ENCODE results near the gene FOXK1. TPM values are rescaled to one million over a fixed set of nuclear protein-coding genes. Genes with fewer than 3 reads are reported as not detected.

Gene FOXK1
- total RNA-seq, 2 donors from 2014 or later = 36.9 to 43.4 TPM

- Histone ChIP-seq H3K4me3 (ENCODE audit: low read length) (no peak overlapping the region), H3K27me3 (ENCODE audit: control insufficient read depth, insufficient read depth, low read length, poor library complexity, severe bottlenecking) (no peaks in the 10 kb centered on the region), H3K9ac (ENCODE audit: extremely low read depth, low read length, poor library complexity, severe bottlenecking) (no peak overlapping the region), H3K36me3 (ENCODE audit: control insufficient read depth, insufficient read depth, low read length) (no peaks in the 10 kb centered on the region), H3K4me1 (ENCODE audit: control insufficient read depth, insufficient read depth, low read length) (no peaks in the 10 kb centered on the region), H3K9me3 (ENCODE audit: control insufficient read depth, low read length) (no peaks in the 10 kb centered on the region), H3K27ac (ENCODE audit: low read depth, low read length) (no peak overlapping the region)
- Mint-ChIP-seq H3K9me3 (no peaks in the 10 kb centered on the region), H3K36me3 (ENCODE audit: low read depth) (peaks cover 10% of the 10 kb centered on the region), H3K27ac (no peak overlapping the region), H3K27me3 (ENCODE audit: insufficient read depth) (no peaks in the 10 kb centered on the region), H3K4me1 (peaks cover 4% of the 10 kb centered on the region), H3K4me3 (no peak overlapping the region)
- no peak for DNase-seq
- no peak for TF ChIP-seq CTCF (conservative IDR thresholded peaks at IDR 0.05)
- 100% methylated on average over 1 to 2 of the region's 2 CpGs for WGBS, 2 experiments (ENCODE audit: insufficient coverage in 1 of 2, insufficient read length in 1 of 2)
Measured at GRCh38 chr7:4693152-4693551, 11.1 kb downstream of the FOXK1 start.

GRCh38 chr7:4693749-4694148 lies 11.7 kb downstream of the FOXK1 start:
- no peaks in the 10 kb centered on the region for H3K9me3 Mint-ChIP-seq
- H3K27ac ChIP-seq (ENCODE audit: low read depth, low read length) = no peak overlapping the region
- peaks cover 7% of the 10 kb centered on the region for H3K36me3 Mint-ChIP-seq (ENCODE audit: low read depth)
- DNase-seq = no peak
- WGBS, 2 experiments (ENCODE audit: insufficient coverage in 1 of 2, insufficient read length in 1 of 2) = 91 to 94% methylated on average over 2 of the region's 2 CpGs
- H3K27me3 ChIP-seq (ENCODE audit: control insufficient read depth, insufficient read depth, low read length, poor library complexity, severe bottlenecking) = no peaks in the 10 kb centered on the region
- TF ChIP-seq CTCF (conservative IDR thresholded peaks at IDR 0.05) = no peak
- H3K9ac ChIP-seq (ENCODE audit: extremely low read depth, low read length, poor library complexity, severe bottlenecking) = no peak overlapping the region
- no peak overlapping the region for H3K4me3 ChIP-seq (ENCODE audit: low read length)
- H3K27me3 Mint-ChIP-seq (ENCODE audit: insufficient read depth) = no peaks in the 10 kb centered on the region
- no peaks in the 10 kb centered on the region for H3K9me3 ChIP-seq (ENCODE audit: control insufficient read depth, low read length)
- no peak overlapping the region for H3K4me3 Mint-ChIP-seq
- H3K36me3 ChIP-seq (ENCODE audit: control insufficient read depth, insufficient read depth, low read length) = no peaks in the 10 kb centered on the region
- H3K27ac Mint-ChIP-seq = peak overlapping the region; percentile 58
- peaks cover 4% of the 10 kb centered on the region for H3K4me1 Mint-ChIP-seq
- H3K4me1 ChIP-seq (ENCODE audit: control insufficient read depth, insufficient read depth, low read length) = no peaks in the 10 kb centered on the region

GRCh38 chr7:4694305-4694704 lies 12.2 kb downstream of the FOXK1 start:
- H3K27ac ChIP-seq (ENCODE audit: low read depth, low read length) = no peak overlapping the region
- no peaks in the 10 kb centered on the region for H3K36me3 ChIP-seq (ENCODE audit: control insufficient read depth, insufficient read depth, low read length)
- DNase-seq = no peak
- H3K4me1 Mint-ChIP-seq = peaks cover 4% of the 10 kb centered on the region
- WGBS, 2 experiments (ENCODE audit: insufficient coverage in 1 of 2, insufficient read length in 1 of 2) = 87 to 100% methylated on average over 1 to 2 of the region's 2 CpGs
- no peak for TF ChIP-seq CTCF (conservative IDR thresholded peaks at IDR 0.05)
- H3K9me3 Mint-ChIP-seq = no peaks in the 10 kb centered on the region
- H3K4me3 Mint-ChIP-seq = no peak overlapping the region
- no peaks in the 10 kb centered on the region for H3K27me3 ChIP-seq (ENCODE audit: control insufficient read depth, insufficient read depth, low read length, poor library complexity, severe bottlenecking)
- H3K9me3 ChIP-seq (ENCODE audit: control insufficient read depth, low read length) = no peaks in the 10 kb centered on the region
- H3K9ac ChIP-seq (ENCODE audit: extremely low read depth, low read length, poor library complexity, severe bottlenecking) = no peak overlapping the region
- no peak overlapping the region for H3K27ac Mint-ChIP-seq
- H3K27me3 Mint-ChIP-seq (ENCODE audit: insufficient read depth) = no peaks in the 10 kb centered on the region
- no peaks in the 10 kb centered on the region for H3K4me1 ChIP-seq (ENCODE audit: control insufficient read depth, insufficient read depth, low read length)
- H3K4me3 ChIP-seq (ENCODE audit: low read length) = no peak overlapping the region
- peaks cover 5% of the 10 kb centered on the region for H3K36me3 Mint-ChIP-seq (ENCODE audit: low read depth)

Measured in endodermal cell (in vitro differentiated cells).